Measurements from ENCODE around the gene ROCK2.

Gene ROCK2

DNA sequence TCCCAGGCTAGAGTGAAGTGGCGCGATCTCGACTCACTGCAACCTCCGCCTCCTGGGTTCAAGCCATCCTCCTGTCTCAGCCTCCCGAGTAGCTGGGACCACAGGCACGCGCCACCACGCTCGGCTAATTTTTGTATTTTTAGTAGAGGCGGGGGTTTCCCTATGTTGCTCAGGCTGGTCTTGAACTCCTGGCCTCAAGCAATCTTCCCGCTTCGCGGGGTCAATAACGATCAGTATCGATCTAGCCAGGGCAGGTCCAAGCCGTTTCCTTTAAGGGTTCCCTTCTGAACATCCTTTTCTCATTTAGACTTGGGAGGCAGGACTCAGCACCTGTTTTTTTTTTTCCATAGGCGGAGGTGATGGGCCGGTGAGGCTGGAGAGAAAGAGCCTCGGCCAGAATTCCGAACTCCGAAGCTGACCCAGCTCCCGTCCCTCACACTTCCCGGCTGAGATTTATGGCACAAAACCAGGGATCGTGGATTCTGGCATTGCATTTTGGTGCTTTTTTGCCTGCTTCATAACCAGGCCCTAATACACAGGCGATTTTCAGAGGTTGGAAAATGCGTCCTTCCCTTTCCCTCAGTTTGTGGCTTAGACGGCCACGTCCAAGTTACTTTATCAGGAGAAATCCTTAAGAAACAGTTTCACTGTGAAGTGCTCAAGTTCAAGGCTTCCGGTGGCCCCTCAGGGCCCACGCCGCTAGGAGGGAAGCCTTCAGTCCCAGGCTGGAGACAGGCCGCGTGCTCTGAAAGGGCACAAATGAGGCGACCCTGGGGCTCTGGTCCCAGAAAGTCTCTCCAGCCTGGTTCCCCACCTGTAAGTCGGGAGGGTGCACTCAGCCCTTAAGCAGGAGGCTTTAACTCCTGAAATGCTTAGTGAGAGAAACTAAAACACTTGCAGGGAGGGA is 190.2 kb downstream of the ROCK2 start:
- no peak for DNase-seq (ENCODE audit: low spot score)
- Histone ChIP-seq H3K27ac (peak overlapping the region; percentile 68 to 87), H3K4me3 (peak overlapping the region; percentile 68)
- TF ChIP-seq, protein P1, sequence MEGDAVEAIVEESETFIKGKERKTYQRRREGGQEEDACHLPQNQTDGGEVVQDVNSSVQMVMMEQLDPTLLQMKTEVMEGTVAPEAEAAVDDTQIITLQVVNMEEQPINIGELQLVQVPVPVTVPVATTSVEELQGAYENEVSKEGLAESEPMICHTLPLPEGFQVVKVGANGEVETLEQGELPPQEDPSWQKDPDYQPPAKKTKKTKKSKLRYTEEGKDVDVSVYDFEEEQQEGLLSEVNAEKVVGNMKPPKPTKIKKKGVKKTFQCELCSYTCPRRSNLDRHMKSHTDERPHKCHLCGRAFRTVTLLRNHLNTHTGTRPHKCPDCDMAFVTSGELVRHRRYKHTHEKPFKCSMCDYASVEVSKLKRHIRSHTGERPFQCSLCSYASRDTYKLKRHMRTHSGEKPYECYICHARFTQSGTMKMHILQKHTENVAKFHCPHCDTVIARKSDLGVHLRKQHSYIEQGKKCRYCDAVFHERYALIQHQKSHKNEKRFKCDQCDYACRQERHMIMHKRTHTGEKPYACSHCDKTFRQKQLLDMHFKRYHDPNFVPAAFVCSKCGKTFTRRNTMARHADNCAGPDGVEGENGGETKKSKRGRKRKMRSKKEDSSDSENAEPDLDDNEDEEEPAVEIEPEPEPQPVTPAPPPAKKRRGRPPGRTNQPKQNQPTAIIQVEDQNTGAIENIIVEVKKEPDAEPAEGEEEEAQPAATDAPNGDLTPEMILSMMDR (IDR thresholded peaks at IDR 0.05): no peak

DNA sequence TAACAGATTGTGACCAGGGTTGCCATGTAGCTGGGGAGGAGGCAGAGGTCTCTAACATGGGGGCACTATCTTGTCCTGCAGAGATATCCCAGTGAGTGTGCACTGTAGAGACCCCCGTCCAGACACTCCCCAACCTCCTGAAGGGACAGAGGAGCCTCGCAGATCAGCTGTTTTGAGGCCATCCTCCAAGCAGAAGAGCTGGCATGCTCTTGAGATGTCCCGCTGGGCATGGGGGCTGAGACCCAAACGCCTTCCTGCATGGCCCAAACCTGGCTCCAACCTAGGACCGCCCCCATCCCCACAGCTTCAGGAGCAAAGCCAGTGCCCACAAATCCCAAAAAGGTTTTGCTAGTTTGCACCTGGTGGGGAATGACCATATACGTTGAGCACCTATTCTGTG is 191.8 kb downstream of the ROCK2 start:
- DNase-seq (ENCODE audit: low spot score): no peak
- no peak overlapping the region for H3K4me3 ChIP-seq
- TF ChIP-seq, protein P1 (IDR thresholded peaks at IDR 0.05): no peak
- H3K27ac ChIP-seq: no peak overlapping the region

DNA sequence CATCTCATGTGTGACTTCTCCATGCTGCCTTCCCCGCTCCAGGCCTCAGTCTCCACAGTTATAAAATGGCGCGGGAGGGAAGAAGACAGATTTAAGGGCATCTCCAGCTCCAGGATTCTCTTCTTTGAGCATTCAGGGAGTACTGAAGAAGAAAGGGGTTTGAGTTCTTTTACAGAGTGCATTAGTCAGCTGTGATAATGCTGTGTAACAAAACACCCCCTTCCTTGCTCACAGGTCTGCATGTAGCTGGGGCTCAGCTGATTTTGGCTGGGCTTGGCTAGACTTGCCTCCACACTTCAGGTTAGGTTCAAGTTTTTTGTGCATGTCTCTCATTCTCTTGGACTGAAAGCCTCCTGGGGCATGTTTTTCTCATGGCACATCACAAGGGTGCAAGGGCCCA is 197.2 kb downstream of the ROCK2 start:
- no peak overlapping the region for H3K27ac ChIP-seq
- TF ChIP-seq, protein P1 (IDR thresholded peaks at IDR 0.05): no peak
- DNase-seq (ENCODE audit: low spot score): no peak
- no peak overlapping the region for H3K4me3 ChIP-seq

DNA sequence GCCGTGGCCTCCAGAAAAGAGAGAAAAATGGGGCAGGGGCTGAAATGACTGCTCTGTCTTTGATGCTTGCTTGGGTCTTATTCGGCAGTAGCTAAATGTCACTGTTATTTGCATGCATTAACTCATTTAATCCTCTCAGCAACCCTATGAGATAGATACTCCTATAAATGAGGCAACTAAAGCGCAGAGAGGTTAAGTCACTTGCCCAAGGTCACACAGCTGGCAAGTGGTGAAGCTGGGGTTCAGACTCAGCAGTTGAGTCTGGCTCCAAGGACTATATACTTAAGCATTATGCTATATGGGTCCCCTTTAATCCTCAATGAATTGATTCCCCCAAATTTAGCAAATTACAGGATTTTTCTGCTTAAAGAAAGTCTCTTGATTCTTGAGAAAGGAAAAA is 198.4 kb downstream of the ROCK2 start:
- no peak overlapping the region for H3K4me3 ChIP-seq
- DNase-seq (ENCODE audit: low spot score): no peak
- no peak overlapping the region for H3K27ac ChIP-seq
- TF ChIP-seq, protein P1 (IDR thresholded peaks at IDR 0.05): no peak

DNA sequence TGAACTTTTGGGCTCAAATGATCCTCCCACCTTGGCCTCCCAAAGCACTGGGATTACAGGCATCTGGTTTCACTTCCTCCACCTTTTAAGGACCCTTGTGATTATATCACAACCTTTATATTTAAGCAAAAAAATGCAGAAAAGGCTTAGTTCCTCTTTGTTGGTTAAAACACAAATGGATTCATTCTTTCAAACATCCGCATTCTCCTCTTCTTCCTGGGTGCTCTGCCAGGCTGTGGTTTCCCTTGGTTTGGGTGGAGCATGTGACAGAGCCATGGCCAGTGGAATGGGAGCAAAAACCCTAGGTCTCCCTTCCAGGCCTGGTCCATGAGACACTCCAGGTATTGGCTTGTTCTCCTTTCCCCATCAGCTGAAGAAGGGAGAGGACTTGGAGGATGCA is 199.1 kb downstream of the ROCK2 start:
- Histone ChIP-seq H3K4me3 (no peak overlapping the region), H3K27ac (no peak overlapping the region)
- DNase-seq (ENCODE audit: low spot score): no peak
- TF ChIP-seq, protein P1 (IDR thresholded peaks at IDR 0.05): no peak

DNA sequence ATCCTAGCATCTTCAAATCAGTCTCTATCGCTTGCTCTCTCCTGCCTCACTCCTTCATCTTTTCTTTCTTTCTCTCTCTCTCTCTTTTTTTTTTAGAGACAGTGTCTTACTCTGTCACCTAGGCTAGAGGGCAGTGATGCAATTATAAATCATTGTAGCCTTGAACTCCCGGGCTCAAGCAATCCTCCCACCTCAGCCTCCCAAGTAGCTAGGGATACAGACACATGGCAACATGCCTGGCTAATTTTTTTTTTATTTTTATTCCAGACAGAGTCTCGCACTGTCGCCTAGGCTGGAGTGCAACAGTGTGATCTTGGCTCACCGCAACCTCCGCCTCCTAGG is 199.7 kb downstream of the ROCK2 start:
- no peak for DNase-seq (ENCODE audit: low spot score)
- no peak overlapping the region for H3K4me3 ChIP-seq
- TF ChIP-seq, protein P1 (IDR thresholded peaks at IDR 0.05): no peak
- H3K27ac ChIP-seq: no peak overlapping the region

DNA sequence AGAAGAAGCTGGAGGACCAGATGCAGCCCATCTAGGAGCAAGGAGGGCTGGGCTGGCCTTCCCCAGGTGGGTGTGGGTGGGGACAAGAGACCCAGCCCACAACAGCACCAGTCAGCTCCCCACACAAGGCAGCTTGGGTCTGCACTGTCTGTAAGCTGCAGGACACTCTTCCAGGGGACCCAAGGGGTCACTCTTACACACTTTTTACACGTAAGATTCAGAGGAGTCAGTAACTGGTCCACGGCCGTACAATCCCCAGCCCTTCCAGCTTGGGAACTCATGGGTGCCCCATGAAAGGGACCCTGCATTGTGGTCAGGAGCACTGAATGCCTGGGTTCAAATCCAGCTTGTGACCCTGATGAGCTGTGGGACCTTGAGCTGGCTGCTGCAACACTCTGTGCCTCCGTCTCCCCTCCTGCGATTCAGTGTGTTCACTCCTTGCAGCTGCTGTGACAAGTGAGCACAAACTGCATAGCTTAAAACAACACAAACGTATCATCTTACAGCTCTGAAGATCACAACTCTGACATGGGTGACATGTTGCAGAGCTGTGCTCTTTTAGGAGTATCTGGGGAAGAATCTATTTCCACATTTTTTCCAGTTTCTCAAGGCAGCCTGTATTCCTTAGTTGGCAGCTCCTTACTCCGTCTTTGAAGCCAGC is 200.2 kb downstream of the ROCK2 start:
- H3K4me3 ChIP-seq: no peak overlapping the region
- TF ChIP-seq, protein P1 (IDR thresholded peaks at IDR 0.05): no peak
- no peak for DNase-seq (ENCODE audit: low spot score)
- H3K27ac ChIP-seq: no peak overlapping the region

All from coronary artery (tissue), 2 donors.